A204.1 (cell line): ENCODE measurements around the gene ASPSCR1.

Experiments
- FAIRE-seq: peaks from 2 replicates; lab custom pipeline; 2012; peaks lifted over from hg19 to GRCh38; lab: Jason Lieb, UNC

Gene ASPSCR1

DNA sequence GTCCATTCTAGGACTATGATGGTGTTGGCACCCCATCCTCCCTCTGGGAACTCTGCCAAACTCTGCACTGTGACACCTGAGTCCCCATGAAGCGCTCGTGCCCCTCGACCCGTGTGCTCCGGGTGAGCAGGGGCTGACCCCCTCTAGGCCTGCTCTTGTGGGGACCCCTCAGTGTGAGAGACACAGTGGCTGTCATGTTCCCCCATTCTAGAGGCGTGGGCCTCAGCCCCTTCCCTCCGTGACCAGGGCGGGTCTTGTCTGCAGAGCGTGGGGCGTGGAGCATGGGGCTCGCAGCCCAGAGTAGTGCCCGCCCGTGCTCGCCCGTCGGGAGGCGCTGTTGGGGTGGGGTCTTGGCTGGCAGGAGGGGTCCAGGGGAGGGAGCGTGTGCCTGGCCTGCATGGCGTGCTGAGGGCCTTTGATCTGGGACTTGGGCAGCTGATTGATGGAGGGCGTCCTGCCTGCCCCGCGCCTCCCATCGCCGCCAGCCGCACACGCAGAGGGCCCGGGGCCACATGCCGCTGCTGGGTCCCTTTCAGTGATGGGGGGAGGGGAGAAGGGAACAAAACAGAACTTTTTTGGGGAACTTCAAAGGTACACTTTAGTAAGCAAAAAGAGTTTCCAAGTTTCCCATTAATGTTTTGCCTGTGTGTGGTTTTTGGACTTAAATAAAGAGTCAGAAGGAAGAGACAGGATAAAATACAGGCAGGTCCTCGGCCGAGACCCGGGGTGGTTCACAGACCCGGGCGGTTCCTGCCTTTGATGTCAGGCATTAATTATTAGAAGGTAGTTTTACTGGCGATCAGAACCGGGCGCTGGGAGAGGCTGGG is 22.8 kb downstream of the ASPSCR1 start:
- no peak for FAIRE-seq

- FAIRE-seq, result no peak
These were observed 23.6 kb downstream of the ASPSCR1 start for GRCh38 chr17:82000803-82001570.

DNA sequence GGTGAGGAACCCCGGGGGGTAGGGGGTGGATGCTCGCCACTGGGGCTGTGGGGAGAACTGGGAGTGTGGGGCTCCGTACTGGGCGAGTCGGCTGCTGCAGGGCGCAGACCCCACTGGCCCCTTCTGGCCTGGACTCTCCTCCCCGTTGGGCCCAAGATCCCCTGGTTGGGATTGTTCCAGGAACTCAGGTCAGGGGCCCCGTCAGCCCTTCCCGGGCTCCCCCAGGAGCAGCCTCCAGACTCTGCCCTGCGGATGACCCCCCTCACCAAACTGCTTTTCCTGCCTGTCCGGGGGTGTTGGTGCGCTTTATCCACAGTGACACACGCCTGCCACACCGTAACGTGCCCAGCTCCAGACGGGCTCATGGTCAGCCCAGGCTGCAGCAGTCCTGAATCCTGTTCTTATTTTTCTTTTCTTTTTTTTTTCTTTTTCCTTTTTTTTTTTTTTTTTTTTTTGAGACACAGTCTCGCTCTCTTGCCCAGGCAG is 24.2 kb downstream of the ASPSCR1 start:
- no peak for FAIRE-seq

- no peak for FAIRE-seq
These were observed 26.3 kb downstream of the ASPSCR1 start for GRCh38 chr17:82003411-82004381.

DNA sequence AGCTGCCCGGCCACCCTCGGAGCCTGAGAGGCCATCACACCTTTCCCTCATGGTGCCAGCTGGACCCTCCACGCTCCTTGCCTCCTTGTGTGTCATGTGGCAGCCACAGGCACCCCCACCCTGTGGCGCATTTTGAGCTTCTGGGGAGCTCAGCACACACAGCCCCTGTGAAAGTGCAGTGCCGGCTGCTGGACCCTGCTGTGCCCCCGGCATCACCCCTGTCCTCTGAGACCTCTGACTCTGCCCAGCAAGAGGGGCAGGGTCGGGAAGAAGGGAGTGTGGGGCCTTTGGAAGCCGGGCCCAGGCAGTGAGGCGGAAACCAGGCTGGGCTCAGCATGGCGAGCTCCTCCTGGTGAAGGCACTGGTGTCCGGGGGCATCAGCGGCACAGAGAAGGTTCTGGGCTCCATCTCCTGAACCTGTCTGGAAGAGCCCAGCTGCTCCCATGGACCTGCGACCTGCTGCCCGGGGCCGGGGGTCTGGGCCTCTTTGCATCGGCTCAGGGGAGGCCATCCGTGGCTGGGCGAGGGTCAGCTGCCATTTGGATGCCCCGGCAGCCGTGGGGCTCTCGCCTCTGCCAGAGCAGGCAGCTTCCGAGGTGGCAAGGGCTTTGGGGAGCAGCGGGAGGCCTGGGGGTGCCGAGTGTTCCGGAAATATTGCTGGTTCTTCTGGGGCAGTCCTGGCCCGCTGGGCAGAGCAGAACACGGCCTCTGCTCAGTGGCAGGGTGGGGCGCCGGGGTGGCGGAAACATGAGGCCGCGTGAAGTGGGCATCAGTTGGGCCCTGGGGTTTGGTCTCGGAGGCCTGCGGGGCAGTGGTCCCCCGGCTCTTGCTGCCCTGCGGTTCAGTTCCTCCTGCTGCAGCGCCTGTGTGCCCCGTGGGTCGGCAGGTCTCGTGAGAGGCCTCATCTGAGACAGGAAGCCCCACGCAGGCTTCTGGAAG is 27.4 kb downstream of the ASPSCR1 start:
- no peak for FAIRE-seq

DNA sequence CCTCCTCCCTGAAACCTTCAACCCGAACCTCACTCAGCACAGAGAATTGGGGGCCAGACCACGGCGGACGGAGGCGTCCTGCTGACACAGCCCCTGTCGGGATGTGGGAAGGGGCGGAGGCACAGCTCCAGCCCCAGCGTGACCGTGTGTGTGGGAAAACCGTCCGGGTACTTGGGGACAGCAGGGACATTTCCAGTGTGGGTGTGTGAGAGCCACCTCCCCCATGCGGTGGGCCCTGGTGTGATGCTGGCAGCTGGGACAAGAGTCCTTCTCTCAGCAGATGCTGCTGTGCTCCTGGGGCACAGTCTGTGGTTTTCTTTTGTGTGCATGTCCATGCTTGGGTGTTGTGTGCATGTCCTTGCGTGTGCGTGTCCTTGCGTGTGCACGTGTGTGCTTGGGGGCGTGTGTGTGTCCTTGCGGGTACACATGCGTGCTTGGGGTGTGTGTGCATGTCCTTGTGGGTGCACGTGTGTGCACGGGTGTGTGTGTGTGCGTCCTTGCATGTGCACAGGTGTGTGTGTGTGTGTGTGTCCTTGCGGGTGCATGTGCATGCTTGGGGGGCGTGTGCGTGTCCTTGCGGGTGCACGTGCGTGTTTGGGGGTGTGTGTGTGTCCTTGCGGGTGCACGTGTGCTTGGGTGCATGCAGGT is 28.4 kb downstream of the ASPSCR1 start:
- FAIRE-seq, result no peak

GRCh38 chr17:82006468-82007227 is 29.2 kb downstream of the ASPSCR1 start:
- no peak for FAIRE-seq

- no peak for FAIRE-seq
These were observed 29.7 kb downstream of the ASPSCR1 start for GRCh38 chr17:82007228-82007494.

DNA sequence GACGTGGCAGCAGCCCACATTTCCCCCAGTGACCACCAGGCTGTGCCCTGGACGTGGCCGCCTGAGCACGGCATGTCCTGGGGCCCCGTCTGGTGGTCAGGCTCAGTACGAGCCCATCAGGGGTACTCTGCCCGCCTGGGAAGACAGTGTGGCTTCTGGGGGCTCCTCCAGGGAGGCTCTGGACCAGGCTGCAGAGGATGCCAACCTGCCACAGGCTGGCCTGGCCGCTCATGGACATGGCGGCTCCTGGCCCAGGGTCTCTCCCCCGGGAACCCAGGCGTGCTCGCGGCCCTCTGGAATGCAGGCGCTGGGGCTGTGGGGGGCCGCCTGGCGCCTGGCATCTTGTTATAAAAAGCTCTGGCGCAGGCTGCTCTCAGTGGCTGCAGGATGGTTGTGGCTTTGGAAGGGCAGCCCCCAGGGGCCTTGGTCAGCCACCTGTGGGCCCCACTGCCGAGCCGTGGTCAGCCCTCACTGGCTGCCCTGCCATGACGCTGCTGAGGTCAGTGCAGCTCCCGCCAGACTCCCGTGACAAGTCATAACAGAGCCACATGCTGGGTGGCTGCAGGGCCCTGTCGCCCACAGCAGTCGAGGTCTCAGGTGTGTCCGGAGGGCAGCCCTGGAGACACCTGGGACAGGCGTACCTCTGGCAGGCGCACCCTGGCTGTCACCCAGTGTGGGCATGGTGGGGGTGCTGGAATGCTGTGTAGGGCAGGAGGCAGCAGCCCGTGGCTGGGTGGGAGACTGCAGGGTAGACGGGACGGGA is 30.2 kb downstream of the ASPSCR1 start:
- FAIRE-seq, result no peak

- no peak for FAIRE-seq
These were observed 31.0 kb downstream of the ASPSCR1 start for GRCh38 chr17:82008258-82008940.

DNA sequence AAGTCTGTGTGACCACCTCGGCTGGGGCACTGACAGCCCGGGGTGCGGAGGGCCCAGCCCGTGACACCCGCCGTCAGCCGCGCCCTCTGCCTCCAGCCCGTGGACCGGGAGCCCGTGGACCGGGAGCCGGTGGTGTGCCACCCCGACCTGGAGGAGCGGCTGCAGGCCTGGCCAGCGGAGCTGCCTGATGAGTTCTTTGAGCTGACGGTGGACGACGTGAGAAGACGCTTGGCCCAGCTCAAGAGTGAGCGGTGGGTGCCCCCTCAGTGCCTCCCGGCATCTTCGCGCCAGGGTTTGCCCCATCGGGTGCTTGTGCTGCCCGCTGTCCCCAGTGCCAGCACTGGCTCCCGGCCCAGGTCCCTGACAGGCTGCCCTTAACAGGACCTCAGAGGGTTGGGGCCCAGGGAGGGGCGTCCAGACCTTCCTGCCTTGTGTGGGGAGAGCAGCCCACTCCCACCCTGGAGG is 31.5 kb downstream of the ASPSCR1 start:
- FAIRE-seq, result no peak

DNA sequence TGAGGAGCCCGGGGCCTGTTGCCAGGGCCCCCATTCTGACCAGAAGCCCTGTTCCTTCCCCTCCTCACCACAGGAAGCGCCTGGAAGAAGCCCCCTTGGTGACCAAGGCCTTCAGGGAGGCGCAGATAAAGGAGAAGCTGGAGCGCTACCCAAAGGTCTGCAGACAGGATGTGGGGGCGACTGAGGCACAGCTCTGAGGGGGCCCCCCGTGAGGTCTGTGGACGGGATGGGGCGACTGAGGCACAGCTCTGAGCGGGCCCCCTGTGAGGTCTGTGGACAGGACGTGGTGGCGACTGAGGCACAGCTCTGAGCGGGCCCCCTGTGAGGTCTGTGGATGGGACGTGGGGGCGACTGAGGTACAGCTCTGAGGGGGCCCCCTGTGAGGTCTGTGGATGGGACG is 32.0 kb downstream of the ASPSCR1 start:
- FAIRE-seq, result no peak

DNA sequence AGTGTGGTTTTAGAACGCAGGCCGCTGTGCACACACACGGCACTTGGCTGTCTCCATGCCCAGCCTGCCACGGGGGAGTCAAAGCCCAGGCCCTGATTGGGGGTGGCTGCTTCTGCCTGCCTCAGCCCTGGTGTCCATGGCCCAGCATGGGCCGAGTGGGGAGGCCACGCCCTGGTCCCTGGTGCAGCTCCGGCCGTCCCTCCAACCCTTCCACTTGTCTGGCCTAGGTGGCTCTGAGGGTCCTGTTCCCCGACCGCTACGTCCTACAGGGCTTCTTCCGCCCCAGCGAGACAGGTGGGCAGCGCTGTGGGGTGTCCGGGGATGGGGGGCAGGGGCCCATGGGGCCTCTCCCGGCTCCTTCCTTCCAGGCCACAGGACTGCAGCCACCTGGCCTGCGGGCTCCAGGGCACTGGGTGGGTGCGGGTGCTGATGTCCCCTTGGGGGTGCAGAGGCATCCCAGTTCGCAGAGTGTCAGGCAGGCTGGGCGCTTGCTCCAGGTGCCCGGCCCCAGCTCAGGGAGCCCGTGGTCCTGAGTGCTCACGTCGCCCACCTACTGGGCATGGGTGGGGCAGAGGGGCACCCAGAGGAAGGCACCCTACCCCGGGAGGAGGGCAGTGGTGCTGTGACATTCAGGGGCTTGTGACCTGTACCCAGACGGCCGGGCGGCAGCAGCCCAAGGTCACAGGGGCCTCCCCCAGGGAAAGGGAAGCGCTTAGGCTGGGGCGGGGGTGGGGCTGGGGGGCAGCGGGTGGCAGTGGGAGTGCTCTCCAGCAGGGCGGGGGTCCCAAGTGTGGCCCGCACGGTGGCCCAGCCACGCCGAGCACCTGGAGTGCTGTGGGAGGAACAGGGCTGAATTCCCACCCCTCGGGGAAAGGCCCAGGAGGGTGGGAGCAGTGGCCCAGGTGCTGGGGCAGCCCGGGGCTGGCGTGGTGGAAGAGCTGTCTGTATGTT is 33.4 kb downstream of the ASPSCR1 start:
- no peak for FAIRE-seq

DNA sequence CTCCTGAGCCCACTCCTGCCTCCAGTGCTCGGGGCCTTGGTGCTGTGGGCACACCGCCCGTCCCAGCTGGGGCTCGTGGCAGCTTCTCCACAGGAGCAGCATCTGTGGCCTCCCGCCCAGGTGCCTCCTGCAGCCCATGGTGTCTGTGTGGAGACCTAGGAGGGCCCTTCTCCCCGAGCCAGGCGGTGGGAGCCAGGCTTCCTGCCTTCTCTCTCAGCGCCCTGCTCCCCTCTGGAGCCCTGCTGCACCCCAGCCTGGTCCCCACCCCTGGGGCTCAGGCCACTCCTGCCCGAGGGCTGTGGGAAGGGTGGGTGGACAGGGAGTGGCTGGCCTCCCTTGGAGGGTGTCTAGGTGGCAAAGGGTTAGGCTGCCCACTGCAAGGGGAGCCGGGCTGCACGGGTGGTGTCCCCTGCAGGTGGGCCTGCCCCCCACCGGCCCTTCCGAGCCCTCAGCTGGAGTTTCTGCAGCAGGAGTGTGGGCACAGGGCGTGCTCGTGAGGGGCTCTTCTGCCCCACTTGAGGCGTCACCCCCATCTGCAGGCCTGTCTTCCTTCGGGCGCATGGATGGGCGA is 34.3 kb downstream of the ASPSCR1 start:
- no peak for FAIRE-seq

GRCh38 chr17:82012261-82012639 is 34.8 kb downstream of the ASPSCR1 start:
- FAIRE-seq, result no peak

DNA sequence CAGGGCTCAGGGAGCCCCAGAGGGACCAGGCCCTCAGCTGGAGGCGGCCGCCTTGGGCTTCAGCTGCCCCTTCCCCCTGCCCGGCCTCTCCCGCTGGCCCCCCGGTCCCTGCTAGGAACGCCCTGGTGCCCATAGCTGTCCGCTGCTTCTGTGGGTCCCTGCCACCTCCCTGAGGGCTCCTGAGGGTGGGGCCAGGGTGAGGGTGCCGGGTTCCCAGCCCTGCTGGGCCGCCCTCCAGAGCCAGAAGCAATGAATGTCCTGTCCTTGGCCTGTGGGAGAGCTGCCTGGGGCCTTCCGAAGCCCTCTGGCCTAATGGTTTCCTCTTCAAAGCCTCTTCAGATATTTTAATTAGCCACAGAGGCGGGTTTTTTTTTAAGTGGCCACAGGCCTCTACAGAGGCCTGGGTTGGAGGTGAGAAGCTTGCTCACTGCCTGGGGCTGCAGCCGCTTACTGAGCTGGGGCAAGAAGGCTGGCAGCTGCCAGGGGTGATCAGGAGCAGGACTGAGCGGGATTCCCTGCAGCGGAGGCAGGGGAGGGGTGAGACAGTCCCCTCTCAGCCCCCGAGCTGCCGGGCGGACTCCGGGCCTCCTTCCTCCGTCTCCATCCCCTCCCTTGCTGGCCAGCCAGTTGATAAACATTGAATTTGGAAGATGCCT is 35.3 kb downstream of the ASPSCR1 start:
- no peak for FAIRE-seq

DNA sequence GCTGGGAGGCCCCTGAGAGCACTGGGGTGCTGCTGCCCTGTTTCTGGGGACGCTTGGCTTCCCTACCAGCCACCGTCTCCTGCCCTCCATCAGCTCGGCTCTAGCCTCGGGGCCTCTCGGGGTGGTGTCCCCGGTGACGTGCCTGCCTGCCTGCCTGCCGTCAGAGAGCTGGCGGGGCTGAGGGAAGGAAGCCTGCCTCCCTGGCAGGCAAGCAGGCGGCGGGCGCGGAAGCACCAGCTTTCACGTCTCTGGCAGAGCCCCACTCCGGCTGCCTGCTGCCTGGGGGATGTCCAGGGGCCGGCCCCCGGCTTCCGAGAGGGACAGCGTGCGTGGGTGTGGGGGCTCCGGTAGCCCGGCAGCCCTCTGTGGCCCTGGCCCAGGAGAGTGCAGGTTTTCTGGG is 35.9 kb downstream of the ASPSCR1 start:
- no peak for FAIRE-seq
